GM19463 (cell line): ENCODE measurements around the gene CDH4.

Experiments
- ATAC-seq: cut with Tn5 transposase; IDR thresholded peaks from one replicate; pipeline ENCODE4 v1.9.1; 2021; ENCODE audit warnings: mild to moderate bottlenecking, moderate library complexity; ENCODE audit not compliant: unreplicated experiment

The CDH4 gene

GRCh38 chr20:61480158-61480825, 228.2 kb downstream of the CDH4 start:
- no peak for ATAC-seq

- no peak for ATAC-seq
These were observed 230.2 kb downstream of the CDH4 start for GRCh38 chr20:61482056-61482887.

- ATAC-seq = no peak
These were observed 230.8 kb downstream of the CDH4 start for GRCh38 chr20:61482901-61483300.

GRCh38 chr20:61483336-61484067, 231.4 kb downstream of the CDH4 start:
- no peak for ATAC-seq

GRCh38 chr20:61486198-61486597, 234.1 kb downstream of the CDH4 start:
- ATAC-seq = no peak

GRCh38 chr20:61487346-61487996, 235.4 kb downstream of the CDH4 start:
- no peak for ATAC-seq

GRCh38 chr20:61487997-61488371, 235.9 kb downstream of the CDH4 start:
- no peak for ATAC-seq

- ATAC-seq = no peak
These were observed 238.7 kb downstream of the CDH4 start for GRCh38 chr20:61490721-61491120.

- ATAC-seq = no peak
These were observed 240.0 kb downstream of the CDH4 start for GRCh38 chr20:61492065-61492464.

GRCh38 chr20:61493798-61494305, 241.8 kb downstream of the CDH4 start:
- no peak for ATAC-seq

- no peak for ATAC-seq
These were observed 242.9 kb downstream of the CDH4 start for GRCh38 chr20:61494763-61495575.

GRCh38 chr20:61497029-61497627, 245.1 kb downstream of the CDH4 start:
- ATAC-seq = no peak

GRCh38 chr20:61499859-61500554, 247.9 kb downstream of the CDH4 start:
- no peak for ATAC-seq

GRCh38 chr20:61500791-61501321, 248.8 kb downstream of the CDH4 start:
- ATAC-seq = no peak

- ATAC-seq = no peak
These were observed 250.4 kb downstream of the CDH4 start for GRCh38 chr20:61502433-61502832.

GRCh38 chr20:61503106-61503505, 251.0 kb downstream of the CDH4 start:
- ATAC-seq = no peak

- ATAC-seq = no peak
These were observed 253.4 kb downstream of the CDH4 start for GRCh38 chr20:61505508-61505907.

- no peak for ATAC-seq
These were observed 255.7 kb downstream of the CDH4 start for GRCh38 chr20:61507778-61508177.
